Inflammatory macrophage treated with lipopolysaccharide for 1 hour (primary cell): ENCODE data around the gene APOC1.
A peak's percentile ranks its signal among the peaks of the same experiment; 100 is the strongest.
"Not testable (repeated sequence)": the region's sequence is repeated elsewhere in the genome, so short reads cannot be mapped to it uniquely, and the experiment has no call there.

Experiments
- DNase-seq, 2 donors: peaks; one replicate each; pipeline ENCODE4 v3.0.0-alpha.2; 2020 to 2022

APOC1 gene

DNA sequence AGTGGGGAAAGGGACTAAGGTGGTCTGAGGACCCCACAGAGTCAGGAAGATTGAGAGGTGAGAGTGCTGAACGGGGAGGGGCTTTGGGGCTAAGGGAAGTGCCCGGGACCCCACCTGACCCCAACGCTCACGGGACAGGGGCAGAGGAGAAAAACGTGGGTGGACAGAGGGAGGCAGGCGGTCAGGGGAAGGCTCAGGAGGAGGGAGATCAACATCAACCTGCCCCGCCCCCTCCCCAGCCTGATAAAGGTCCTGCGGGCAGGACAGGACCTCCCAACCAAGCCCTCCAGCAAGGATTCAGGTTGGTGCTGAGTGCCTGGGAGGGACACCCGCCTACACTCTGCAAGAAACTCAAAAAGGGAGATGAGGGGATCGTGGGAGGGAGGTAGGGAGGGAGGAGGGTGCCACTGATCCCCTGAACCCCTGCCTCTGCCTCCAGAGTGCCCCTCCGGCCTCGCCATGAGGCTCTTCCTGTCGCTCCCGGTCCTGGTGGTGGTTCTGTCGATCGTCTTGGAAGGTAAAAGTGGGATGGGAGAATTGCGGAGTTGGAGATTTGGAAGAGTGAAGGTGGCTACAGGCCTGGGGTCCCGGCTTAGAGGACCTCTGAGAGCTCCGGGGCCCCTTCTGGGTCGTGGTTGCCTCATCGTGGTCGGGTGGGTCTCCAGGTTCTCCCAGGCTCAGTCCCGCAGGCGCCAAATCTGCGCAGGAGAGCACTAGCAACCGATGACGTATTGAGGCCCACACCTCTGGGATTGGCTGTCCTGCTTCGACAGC lies at the start of gene APOC1:
Gene APOC1, plus strand, starts transcription at position 176 of the 774 bp plus-strand sequence. Its CDS starts 284 bp downstream, at position 460.
- DNase-seq, result peak; percentile 78 to 89

DNA sequence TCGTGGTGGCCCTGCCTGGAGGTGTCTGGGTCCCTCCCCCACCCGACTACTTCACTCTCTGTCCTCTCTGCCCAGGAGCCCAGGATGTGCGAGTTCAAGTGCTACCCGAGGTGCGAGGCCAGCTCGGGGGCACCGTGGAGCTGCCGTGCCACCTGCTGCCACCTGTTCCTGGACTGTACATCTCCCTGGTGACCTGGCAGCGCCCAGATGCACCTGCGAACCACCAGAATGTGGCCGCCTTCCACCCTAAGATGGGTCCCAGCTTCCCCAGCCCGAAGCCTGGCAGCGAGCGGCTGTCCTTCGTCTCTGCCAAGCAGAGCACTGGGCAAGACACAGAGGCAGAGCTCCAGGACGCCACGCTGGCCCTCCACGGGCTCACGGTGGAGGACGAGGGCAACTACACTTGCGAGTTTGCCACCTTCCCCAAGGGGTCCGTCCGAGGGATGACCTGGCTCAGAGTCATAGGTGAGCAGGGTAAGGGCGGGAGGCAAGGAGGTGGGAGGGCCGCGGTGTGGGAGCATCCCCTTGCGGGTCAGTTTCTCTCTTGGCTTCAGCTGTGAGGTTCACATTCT lies 49.1 kb upstream of the APOC1 start:
- DNase-seq, result no peak

- DNase-seq, result no peak
These were observed 47.7 kb upstream of the APOC1 start for GRCh38 chr19:44866664-44867063.

GRCh38 chr19:44867578-44867977 lies 46.8 kb upstream of the APOC1 start:
- DNase-seq, result no peak

DNA sequence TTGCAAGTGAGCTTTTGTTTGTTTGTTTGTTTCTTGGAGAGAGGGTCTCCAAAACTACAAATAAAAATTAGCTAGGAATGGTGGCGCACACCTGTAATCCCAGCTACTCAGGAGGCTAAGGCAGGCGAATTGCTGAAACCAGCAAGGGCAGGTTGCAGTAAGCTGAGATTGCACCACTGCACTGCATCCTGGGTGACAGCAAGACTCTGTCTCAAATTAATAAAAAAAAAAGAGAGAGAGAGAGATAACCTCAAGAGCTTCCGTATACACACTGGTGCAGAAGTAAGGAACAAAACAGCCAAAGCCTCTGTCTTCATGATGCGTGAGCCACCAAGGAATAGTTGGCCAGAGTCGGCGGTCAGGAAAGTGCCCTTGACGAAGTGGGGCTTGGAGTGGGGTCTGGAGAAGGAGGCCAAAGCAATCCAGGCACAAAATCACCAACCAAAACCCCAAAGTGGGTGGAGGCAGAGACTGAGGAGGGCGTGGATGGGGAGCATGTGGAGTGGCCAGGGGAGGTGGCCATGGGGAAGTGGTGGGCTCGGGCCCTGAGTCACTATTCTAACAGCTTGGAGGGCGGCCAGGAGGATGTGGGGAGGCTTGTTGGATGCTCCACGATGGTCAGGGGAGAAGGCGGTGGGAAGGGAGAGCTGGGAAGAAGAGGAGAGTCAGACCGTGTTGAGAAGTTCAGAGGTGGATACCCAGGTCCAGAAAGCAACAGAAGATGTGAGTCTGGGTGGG lies 44.5 kb upstream of the APOC1 start:
- peak; percentile 81 to 82 for DNase-seq

- no peak for DNase-seq
These were observed 42.6 kb upstream of the APOC1 start for GRCh38 chr19:44871809-44872208.

DNA sequence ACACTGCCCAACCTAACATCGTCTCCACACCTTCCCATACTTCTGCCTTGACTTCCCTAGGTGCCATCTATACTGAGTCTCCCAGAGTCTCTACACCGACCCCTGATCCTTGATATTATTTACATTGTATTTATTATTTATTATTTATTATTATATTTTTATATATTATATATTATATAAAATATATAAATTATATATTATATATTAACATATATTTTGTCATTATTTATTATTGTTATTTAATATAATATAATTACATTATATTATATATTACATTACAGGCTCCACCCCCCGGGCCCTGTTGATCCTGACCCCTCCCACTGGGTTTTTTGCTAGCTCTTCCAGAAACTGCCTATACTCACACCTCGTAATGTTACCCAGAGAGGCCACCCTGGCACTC lies 41.7 kb upstream of the APOC1 start:
- no peak for DNase-seq

DNA sequence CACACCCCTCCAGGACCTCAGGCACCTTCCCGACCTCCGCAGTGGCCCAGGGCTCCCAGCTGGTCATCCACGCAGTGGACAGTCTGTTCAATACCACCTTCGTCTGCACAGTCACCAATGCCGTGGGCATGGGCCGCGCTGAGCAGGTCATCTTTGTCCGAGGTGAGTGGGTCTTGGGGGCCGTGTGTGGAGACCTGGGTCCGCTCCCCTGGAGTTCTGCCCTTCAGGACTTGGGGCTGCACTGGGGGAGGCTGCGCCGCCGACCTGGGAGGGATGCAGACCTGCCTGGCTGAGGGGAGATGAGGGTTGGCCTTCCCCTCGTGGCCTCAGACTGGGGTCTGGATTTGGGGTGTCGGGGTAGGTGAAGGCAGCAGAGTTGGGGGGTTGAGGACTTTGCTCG lies 40.1 kb upstream of the APOC1 start:
- no peak for DNase-seq

- DNase-seq, result no peak
These were observed 38.5 kb upstream of the APOC1 start for GRCh38 chr19:44875666-44876451.

DNA sequence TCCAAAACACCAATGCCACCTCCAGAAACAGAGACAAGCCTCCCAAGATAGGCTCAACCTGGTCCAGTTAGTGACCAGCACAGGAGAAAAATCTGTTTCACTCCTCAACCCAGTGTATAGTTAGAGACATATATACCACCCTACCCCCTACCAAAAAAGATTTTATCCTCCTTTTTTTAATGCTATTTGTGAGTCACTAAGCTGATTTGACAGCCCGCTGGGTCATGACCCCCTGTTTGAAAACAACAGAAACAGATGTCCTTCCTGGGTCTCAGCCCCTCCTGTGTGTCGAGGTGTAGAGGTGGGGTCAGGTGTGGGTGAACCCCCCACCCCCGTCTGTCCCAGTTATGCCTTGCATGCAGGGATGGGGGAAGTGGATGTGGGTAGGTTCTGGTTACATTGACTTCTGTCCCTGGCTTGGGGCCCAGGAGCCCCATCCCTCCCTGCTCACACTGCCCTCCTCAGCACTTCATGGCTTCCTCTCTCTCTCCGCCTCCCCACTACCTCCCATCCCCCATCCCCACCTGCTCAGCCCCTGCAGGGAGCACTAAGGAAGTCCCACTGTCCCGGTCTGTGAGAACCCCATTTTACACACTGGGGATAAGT lies 37.4 kb upstream of the APOC1 start:
- no peak for DNase-seq

- no peak for DNase-seq
These were observed 36.1 kb upstream of the APOC1 start for GRCh38 chr19:44878120-44878865.

GRCh38 chr19:44879309-44880065 lies 34.9 kb upstream of the APOC1 start:
- no peak for DNase-seq

- no peak for DNase-seq
These were observed 32.3 kb upstream of the APOC1 start for GRCh38 chr19:44882063-44882462.

- not testable (repeated sequence) for DNase-seq
These were observed 31.6 kb upstream of the APOC1 start for GRCh38 chr19:44882619-44883397.

- DNase-seq, result no peak
These were observed 30.5 kb upstream of the APOC1 start for GRCh38 chr19:44883922-44884321.

- DNase-seq, result no peak
These were observed 29.8 kb upstream of the APOC1 start for GRCh38 chr19:44884566-44884965.

DNA sequence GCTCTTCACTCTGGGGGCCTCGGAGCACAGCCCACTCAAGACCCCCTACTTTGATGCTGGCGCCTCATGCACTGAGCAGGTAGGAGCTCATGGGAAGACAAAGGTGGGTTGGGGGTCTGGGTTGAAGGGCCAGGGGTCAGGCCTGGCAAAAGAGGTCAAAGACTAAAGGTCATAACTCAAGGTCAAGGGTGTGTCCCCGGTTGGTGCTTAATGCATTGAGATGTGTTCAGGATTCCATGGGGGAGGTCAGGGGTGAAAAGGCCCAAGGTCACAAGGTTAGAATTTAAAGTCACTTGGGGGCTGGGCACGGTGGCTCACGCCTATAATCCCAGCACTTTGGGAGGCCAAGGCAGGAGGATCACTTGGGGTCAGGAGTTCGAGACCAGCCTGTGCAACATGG lies 28.3 kb upstream of the APOC1 start:
- DNase-seq, result no peak

DNA sequence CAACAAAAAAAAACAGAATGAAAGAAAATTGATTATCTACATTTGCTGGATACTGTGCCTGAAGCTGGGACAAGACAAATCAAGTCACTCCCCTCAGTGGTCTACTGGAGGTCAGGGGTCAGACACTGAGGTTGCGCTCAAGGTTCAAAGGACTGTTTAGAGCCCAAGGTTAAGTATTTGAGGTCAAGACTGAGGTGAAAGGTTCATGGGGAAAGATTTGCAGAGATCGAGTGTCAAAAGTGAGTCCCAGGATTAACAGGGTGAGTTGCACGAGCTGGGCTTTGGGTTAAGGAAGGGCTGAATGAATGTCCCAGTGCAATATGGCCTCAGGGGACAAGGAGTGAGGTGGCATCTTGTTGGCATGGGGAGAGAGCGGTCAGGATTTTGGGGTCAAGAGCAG lies 26.8 kb upstream of the APOC1 start:
- DNase-seq, result no peak

DNA sequence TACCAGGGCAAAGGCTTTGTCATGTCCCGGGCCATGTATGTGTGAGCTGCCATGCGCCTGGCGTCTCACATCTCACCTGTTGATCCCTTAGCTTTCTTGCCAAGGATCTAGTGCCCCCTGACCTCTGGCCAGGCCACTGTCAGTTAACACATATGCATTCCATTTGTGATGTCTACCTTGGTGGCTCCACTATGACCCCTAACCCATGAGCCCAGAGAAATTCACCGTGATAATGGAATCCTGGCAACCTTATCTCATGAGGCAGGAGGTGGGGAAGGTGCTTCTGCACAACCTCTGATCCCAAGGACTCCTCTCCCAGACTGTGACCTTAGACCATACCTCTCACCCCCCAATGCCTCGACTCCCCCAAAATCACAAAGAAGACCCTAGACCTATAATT lies 26.1 kb upstream of the APOC1 start:
- DNase-seq, result not testable (repeated sequence)

DNA sequence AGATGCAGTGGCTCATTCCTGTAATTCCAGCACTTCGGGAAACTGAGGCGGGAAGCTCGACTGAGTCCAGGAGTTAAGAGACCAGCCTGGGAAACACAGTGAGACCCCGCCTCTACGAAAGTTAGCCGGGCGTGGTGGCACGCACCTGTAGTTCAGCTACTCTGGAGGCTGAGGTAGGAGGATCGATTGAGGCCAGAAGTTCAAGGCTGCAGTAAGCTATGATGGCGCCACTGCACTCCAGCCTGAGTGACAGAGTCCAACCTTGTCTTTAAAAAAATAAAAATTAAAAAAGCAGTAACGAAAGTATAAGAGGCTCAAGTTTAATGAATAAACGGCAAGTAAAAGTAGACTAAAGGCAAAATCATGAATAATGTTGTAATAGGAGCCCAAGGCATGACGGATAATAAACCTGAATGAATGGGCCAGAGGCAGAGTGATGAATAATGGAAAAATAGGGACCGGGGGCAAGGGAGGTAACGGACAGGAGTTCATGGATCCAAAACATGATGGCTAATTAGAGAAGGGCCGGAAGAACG lies 24.5 kb upstream of the APOC1 start:
- DNase-seq, result no peak
